ENCODE data around the gene TREX2. TPM values are rescaled to one million over a fixed set of nuclear protein-coding genes. Genes with fewer than 3 reads are reported as not detected.

The TREX2 gene
- total RNA-seq, 1 donor from 2014 or later: 0.29 TPM

DNA sequence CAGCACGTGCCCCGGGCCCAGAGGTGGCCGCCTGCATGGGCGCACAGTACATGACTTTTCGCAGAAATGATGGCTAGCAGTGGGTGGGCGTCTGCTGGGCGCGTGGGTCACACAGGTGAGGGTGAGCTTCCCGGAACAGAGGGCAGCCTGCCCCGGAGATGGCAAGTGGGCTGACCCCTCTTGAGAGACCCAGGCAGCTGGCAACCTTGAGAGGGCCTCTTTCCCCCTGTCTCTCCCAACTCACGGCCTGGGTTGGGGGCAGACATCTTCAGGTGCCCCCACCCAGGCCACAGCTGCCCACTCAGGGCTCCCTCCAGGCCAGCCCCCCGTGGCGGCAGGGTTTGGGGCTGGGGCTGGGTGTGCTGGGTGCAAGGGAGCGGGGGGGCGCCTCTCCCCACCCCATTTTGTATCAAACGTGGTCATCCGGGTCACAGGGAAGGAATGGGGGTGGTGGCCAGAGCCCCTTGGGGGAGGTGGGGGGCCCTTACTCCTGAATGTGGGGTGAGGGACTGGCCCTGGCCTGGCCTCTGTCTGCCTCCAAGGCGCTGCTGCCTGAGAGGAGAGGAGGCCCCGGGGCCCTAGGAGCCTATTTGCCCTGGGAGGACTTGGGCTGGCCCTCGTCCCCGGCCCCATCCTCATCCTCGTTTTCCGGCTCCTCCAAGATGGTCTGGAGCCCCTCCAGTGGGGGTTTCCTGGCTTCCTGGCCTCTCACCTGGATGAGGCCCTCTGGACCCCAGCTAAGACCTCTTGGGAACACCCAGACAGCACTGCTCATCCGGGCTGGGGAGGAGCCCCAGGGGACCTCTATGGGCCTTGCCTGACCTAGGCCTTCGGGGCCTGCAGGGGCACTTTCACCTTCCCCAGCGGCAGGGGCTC, 49.3 kb downstream of the TREX2 start:
- H3K4me1 Mint-ChIP-seq (ENCODE audit: low read depth, unreplicated experiment): no peaks in the 10 kb centered on the region
- H3K27ac Mint-ChIP-seq (ENCODE audit: unreplicated experiment): no peak overlapping the region
- no peak overlapping the region for H3K4me3 Mint-ChIP-seq (ENCODE audit: unreplicated experiment)
- H3K9me3 Mint-ChIP-seq (ENCODE audit: unreplicated experiment): no peaks in the 10 kb centered on the region
- no peaks in the 10 kb centered on the region for H3K27me3 Mint-ChIP-seq (ENCODE audit: unreplicated experiment)
- no peak for DNase-seq
- no peak for TF ChIP-seq CTCF (IDR thresholded peaks at IDR 0.05; ENCODE audit: partially characterized antibody, unreplicated experiment)
- no peaks in the 10 kb centered on the region for H3K36me3 Mint-ChIP-seq (ENCODE audit: unreplicated experiment)

GRCh38 chrX:153395613-153396319, 50.1 kb downstream of the TREX2 start:
- H3K36me3 Mint-ChIP-seq (ENCODE audit: unreplicated experiment): no peaks in the 10 kb centered on the region
- H3K4me1 Mint-ChIP-seq (ENCODE audit: low read depth, unreplicated experiment): no peaks in the 10 kb centered on the region
- no peak for TF ChIP-seq CTCF (IDR thresholded peaks at IDR 0.05; ENCODE audit: partially characterized antibody, unreplicated experiment)
- H3K9me3 Mint-ChIP-seq (ENCODE audit: unreplicated experiment): no peaks in the 10 kb centered on the region
- no peak overlapping the region for H3K27ac Mint-ChIP-seq (ENCODE audit: unreplicated experiment)
- no peaks in the 10 kb centered on the region for H3K27me3 Mint-ChIP-seq (ENCODE audit: unreplicated experiment)
- no peak overlapping the region for H3K4me3 Mint-ChIP-seq (ENCODE audit: unreplicated experiment)
- DNase-seq: no peak

DNA sequence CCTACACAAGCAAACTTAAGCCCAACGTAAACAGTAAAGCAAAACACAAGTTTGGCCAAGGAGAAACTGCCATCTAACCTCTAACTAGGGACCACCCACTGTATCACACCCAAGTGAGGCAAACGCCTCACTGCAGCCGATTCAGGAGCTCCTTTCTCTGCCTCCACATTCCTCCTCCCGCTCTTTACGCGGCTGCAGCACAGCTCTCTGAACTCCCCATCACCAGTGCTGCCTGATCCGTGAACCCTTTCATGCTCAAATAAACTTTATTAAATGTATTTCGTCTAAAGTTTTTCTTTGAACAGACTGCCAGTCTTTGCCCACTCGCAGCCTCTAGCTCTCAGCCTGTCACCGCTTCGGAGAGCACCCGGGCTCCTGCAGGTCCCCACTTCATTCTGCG, 51.2 kb downstream of the TREX2 start:
- no peaks in the 10 kb centered on the region for H3K27me3 Mint-ChIP-seq (ENCODE audit: unreplicated experiment)
- no peak for TF ChIP-seq CTCF (IDR thresholded peaks at IDR 0.05; ENCODE audit: partially characterized antibody, unreplicated experiment)
- H3K9me3 Mint-ChIP-seq (ENCODE audit: unreplicated experiment): no peaks in the 10 kb centered on the region
- no peaks in the 10 kb centered on the region for H3K4me1 Mint-ChIP-seq (ENCODE audit: low read depth, unreplicated experiment)
- H3K36me3 Mint-ChIP-seq (ENCODE audit: unreplicated experiment): no peaks in the 10 kb centered on the region
- no peak for DNase-seq
- H3K4me3 Mint-ChIP-seq (ENCODE audit: unreplicated experiment): no peak overlapping the region
- no peak overlapping the region for H3K27ac Mint-ChIP-seq (ENCODE audit: unreplicated experiment)

Other genes starting within 250 kb of the TREX2 start
- gene PNMA6F, start 124.3 kb downstream of the TREX2 start, total RNA-seq (ENCODE audit: unreplicated experiment): not detected
- 8.5 TPM for gene ZNF275, start 111.9 kb downstream of the TREX2 start, total RNA-seq (ENCODE audit: unreplicated experiment)
- not detected for gene PNMA6E, start 44.7 kb downstream of the TREX2 start, total RNA-seq (ENCODE audit: unreplicated experiment)
- 0.07 TPM for gene ZFP92, start 34.6 kb downstream of the TREX2 start, total RNA-seq (ENCODE audit: unreplicated experiment)
- gene HAUS7, start 24.5 kb upstream of the TREX2 start, total RNA-seq (ENCODE audit: unreplicated experiment): 24.6 TPM
- gene BGN, start 48.9 kb upstream of the TREX2 start, total RNA-seq (ENCODE audit: unreplicated experiment): 0.56 TPM
- gene ATP2B3, start 71.6 kb upstream of the TREX2 start, total RNA-seq (ENCODE audit: unreplicated experiment): 68.0 TPM
- 28.9 TPM for gene CCNQ, start 153.1 kb upstream of the TREX2 start, total RNA-seq (ENCODE audit: unreplicated experiment)
- 0.61 TPM for gene DUSP9, start 201.1 kb upstream of the TREX2 start, total RNA-seq (ENCODE audit: unreplicated experiment)
- 4.3 TPM for gene PNCK, start 227.8 kb upstream of the TREX2 start, total RNA-seq (ENCODE audit: unreplicated experiment)
- gene SLC6A8, start 241.9 kb upstream of the TREX2 start, total RNA-seq (ENCODE audit: unreplicated experiment): 108 TPM